Esophagus (tissue), 2 donors: ENCODE measurements around the gene CD34. TPM values are rescaled to one million over a fixed set of nuclear protein-coding genes. Genes with fewer than 3 reads are reported as not detected.
"Not testable (repeated sequence)": the region's sequence is repeated elsewhere in the genome, so short reads cannot be mapped to it uniquely, and the experiment has no call there.

Source experiments
- H3K27ac ChIP-seq, 2 donors: one replicate each; pipeline ENCODE4 v1.5.1; 2013; ENCODE audit warnings: low read depth in 2 of 2, mild to moderate bottlenecking in 2 of 2, inconsistent platforms in 1 of 2, low read length in 1 of 2, moderate library complexity in 1 of 2
- H3K27me3 ChIP-seq, 2 donors: one replicate each; pipeline ENCODE4 v1.6.1; 2013; ENCODE audit warnings: low read length in 2 of 2, control low read depth in 1 of 2, mild to moderate bottlenecking in 1 of 2; ENCODE audit not compliant: insufficient read depth in 2 of 2, control insufficient read depth in 1 of 2
- H3K36me3 ChIP-seq, 2 donors: one replicate each; pipeline ENCODE4 v1.6.1; 2013; ENCODE audit warnings: low read length in 1 of 2; ENCODE audit not compliant: control insufficient read depth in 2 of 2, insufficient read depth in 2 of 2
- H3K4me1 ChIP-seq, 2 donors: one replicate each; pipeline ENCODE4 v1.6.1; 2013; ENCODE audit warnings: low read length in 1 of 2; ENCODE audit not compliant: control insufficient read depth in 2 of 2, insufficient read depth in 2 of 2
- H3K4me3 ChIP-seq, 2 donors: one replicate each; pipeline ENCODE4 v1.5.1; 2013; ENCODE audit warnings: low read length in 2 of 2, mild to moderate bottlenecking in 2 of 2, low read depth in 1 of 2, moderate library complexity in 1 of 2
- H3K9me3 ChIP-seq, 2 donors: one replicate each; pipeline ENCODE4 v1.6.1; 2013; ENCODE audit warnings: mild to moderate bottlenecking in 2 of 2, low read depth in 1 of 2, low read length in 1 of 2, moderate library complexity in 1 of 2; ENCODE audit not compliant: control insufficient read depth in 2 of 2, insufficient read depth in 1 of 2
- WGBS, 2 donors: extraction: QIAGEN DNeasy Blood & Tissue Kit; methylation state at CpG; one replicate each; pipeline ENCODE4 v1.1.7; 2013; 5-methylcytosine and 5-hydroxymethylcytosine counted together
- polyA plus RNA-seq, 2 donors: library from polyadenylated mRNA; stranded (reverse); fragments of 200-250 nt; gene quantifications; one replicate each; pipeline ENCODE4 v1.2.3, GENCODE V29; 2013
- donor health status: healthy with polysubstance abuse.
- donor health status: Bipolar disorder and iron deficiency.

Gene CD34
- polyA plus RNA-seq, 2 donors, result 3.8 to 10.2 TPM

- Histone ChIP-seq H3K27me3 (no peaks in the 10 kb centered on the region), H3K9me3 (no peaks in the 10 kb centered on the region), H3K36me3 (no peaks in the 10 kb centered on the region), H3K4me3 (no peak overlapping the region), H3K27ac (peak overlapping the region in 1 of 2 donors; percentile 35), H3K4me1 (peaks cover 0 to 3% of the 10 kb centered on the region in 2 donors)
- WGBS, 2 donors, result 67 to 81% methylated on average over 9 of the region's 9 CpGs
These were observed 26.5 kb downstream of the CD34 start for GRCh38 chr1:207884266-207885029.

- Histone ChIP-seq H3K36me3 (no peaks in the 10 kb centered on the region), H3K9me3 (no peaks in the 10 kb centered on the region), H3K27me3 (no peaks in the 10 kb centered on the region), H3K4me1 (no peaks in the 10 kb centered on the region), H3K27ac (no peak overlapping the region), H3K4me3 (no peak overlapping the region)
- WGBS, 2 donors, result 72 to 82% methylated on average over 2 of the region's 2 CpGs
These were observed 27.2 kb downstream of the CD34 start for GRCh38 chr1:207883660-207884250.

GRCh38 chr1:207883104-207883651 is 27.7 kb downstream of the CD34 start:
- no peak overlapping the region for H3K27ac ChIP-seq
- H3K9me3 ChIP-seq, result no peaks in the 10 kb centered on the region
- no peak overlapping the region for H3K4me3 ChIP-seq
- WGBS, 2 donors, result 54 to 56% methylated on average over 5 of the region's 5 CpGs
- H3K36me3 ChIP-seq, result no peaks in the 10 kb centered on the region
- no peaks in the 10 kb centered on the region for H3K4me1 ChIP-seq
- H3K27me3 ChIP-seq, result no peaks in the 10 kb centered on the region

- H3K4me1 ChIP-seq, result no peaks in the 10 kb centered on the region
- H3K36me3 ChIP-seq, result no peaks in the 10 kb centered on the region
- no peak overlapping the region for H3K4me3 ChIP-seq
- WGBS, 2 donors, result 45 to 53% methylated on average over 3 of the region's 3 CpGs
- no peaks in the 10 kb centered on the region for H3K27me3 ChIP-seq
- H3K27ac ChIP-seq, result no peak overlapping the region
- H3K9me3 ChIP-seq, result no peaks in the 10 kb centered on the region
These were observed 28.2 kb downstream of the CD34 start for GRCh38 chr1:207882692-207883091.

- Histone ChIP-seq H3K4me1 (no peaks in the 10 kb centered on the region), H3K4me3 (no peak overlapping the region), H3K9me3 (no peaks in the 10 kb centered on the region), H3K27me3 (no peaks in the 10 kb centered on the region), H3K36me3 (no peaks in the 10 kb centered on the region), H3K27ac (no peak overlapping the region)
- whole genome bisulfite sequencing, 2 donors, result 92 to 94% methylated on average over 1 of the region's 1 CpG
These were observed 32.0 kb downstream of the CD34 start for GRCh38 chr1:207878939-207879338.

- not testable (repeated sequence) for H3K9me3 ChIP-seq, H3K4me1 ChIP-seq, H3K4me3 ChIP-seq, H3K27me3 ChIP-seq, H3K36me3 ChIP-seq, H3K27ac ChIP-seq
- 83 to 90% methylated on average over 3 of the region's 5 CpGs for WGBS, 2 donors
These were observed 33.0 kb downstream of the CD34 start for GRCh38 chr1:207877914-207878313.

GRCh38 chr1:207876131-207876530 is 34.8 kb downstream of the CD34 start:
- no peaks in the 10 kb centered on the region for H3K27me3 ChIP-seq
- H3K27ac ChIP-seq, result no peak overlapping the region
- 63 to 69% methylated on average over 4 of the region's 4 CpGs for WGBS, 2 donors
- H3K4me1 ChIP-seq, result peaks cover 0 to 6% of the 10 kb centered on the region in 2 donors
- no peaks in the 10 kb centered on the region for H3K9me3 ChIP-seq
- H3K4me3 ChIP-seq, result no peak overlapping the region
- H3K36me3 ChIP-seq, result no peaks in the 10 kb centered on the region

GRCh38 chr1:207875532-207875931 is 35.4 kb downstream of the CD34 start:
- WGBS, 2 donors, result 74 to 79% methylated on average over 4 of the region's 4 CpGs
- H3K4me1 ChIP-seq, result peaks cover 0 to 6% of the 10 kb centered on the region in 2 donors

GRCh38 chr1:207873055-207873890 is 37.7 kb downstream of the CD34 start:
- 23 to 38% methylated on average over 8 of the region's 8 CpGs for WGBS, 2 donors

More at GRCh38 chr1:207875532-207875931, 35.4 kb downstream of the CD34 start:
- H3K9me3 ChIP-seq, result no peaks in the 10 kb centered on the region
- no peaks in the 10 kb centered on the region for H3K36me3 ChIP-seq
- no peaks in the 10 kb centered on the region for H3K27me3 ChIP-seq
- H3K4me3 ChIP-seq, result no peak overlapping the region
- H3K27ac ChIP-seq, result no peak overlapping the region

More at GRCh38 chr1:207873055-207873890, 37.7 kb downstream of the CD34 start:
- Histone ChIP-seq H3K27ac (peak overlapping the region in 1 of 2 donors; percentile 54), H3K27me3 (no peaks in the 10 kb centered on the region), H3K4me1 (peaks cover 0 to 6% of the 10 kb centered on the region in 2 donors), H3K36me3 (no peaks in the 10 kb centered on the region), H3K9me3 (no peaks in the 10 kb centered on the region), H3K4me3 (no peak overlapping the region)
